ENCODE data around the gene SUMO1.

The SUMO1 gene

DNA sequence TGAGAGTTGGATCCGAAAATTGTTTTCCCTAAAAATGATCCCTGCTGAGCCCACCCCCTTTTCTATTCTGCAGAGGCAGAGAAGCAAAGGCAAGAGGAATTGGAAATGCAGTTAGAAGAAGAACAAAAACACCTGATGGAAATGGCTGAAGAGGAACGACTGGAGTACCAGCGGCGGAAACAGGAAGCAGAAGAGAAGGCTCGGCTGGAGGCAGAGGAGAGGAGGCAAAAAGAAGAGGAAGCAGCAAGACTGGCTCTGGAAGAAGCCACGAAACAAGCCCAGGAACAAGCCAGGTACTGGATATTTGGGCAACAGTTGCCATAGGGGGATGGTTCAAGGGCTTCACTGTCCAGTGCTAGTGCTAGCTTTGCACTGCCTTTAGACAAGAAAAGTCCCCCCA is 41.7 kb downstream of the SUMO1 start:
- DNase-seq = peak; percentile 15

DNA sequence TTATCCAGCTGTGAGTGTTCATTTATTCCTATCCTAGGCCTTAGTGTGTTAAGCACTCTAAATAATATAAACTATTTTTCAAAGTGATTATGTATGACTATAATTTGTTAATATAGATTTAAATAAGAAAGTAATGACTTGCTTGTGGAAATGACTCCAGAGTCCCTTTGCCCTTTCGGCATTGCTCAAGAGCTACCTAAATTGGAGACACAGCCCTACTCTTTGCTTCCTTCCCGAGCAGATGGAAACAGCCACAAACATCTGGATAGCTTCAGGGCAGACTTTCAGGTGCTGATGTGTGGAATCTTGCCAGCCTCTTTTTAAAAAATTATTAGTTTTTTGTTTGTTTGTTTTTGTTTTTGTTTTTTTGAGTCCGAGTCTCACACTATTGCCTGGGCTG is 44.0 kb downstream of the SUMO1 start:
- DNase-seq = no peak

DNA sequence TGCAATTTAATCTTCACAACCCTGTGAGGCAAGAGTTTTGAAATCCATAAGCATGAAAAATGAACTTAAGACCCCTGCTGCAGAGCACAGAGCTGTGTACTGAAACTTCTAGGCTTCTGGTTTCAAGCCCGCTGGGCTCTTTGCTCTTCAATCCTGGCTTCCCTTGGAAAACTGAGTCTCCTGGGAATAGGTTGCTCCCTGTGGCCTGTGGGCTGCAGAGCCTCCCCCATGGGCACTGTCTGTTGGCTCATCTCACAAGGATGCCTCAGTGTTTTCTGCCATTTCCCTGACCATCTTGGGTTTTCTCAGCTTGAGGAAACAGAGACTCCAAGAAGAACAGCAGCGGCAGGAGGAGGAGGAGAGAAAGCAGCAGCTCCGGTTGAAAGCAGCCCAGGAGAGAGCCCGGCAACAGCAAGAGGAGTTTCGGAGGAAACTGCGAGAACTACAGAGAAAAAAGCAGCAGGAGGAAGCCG is 44.5 kb downstream of the SUMO1 start:
- no peak for DNase-seq

DNA sequence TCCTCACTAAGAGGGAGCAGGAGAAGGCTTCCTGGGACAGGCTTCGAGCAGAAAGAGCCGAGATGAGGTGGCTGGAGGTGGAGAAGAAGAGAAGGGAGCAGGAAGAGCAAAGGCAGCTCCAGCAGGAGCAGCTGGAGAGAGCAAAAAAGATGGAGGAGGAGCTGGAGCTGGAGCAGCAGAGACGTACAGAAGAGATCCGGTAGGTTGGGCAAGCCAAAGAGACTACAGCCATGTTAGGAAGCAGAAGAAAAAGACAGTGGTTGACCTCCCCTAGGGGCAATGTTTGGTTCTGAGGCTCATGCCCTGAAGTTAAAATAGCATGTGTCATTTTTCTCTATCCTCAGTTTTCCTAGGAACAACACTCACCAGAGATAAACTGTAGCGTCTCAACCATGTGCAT is 45.1 kb downstream of the SUMO1 start:
- no peak for DNase-seq

DNA sequence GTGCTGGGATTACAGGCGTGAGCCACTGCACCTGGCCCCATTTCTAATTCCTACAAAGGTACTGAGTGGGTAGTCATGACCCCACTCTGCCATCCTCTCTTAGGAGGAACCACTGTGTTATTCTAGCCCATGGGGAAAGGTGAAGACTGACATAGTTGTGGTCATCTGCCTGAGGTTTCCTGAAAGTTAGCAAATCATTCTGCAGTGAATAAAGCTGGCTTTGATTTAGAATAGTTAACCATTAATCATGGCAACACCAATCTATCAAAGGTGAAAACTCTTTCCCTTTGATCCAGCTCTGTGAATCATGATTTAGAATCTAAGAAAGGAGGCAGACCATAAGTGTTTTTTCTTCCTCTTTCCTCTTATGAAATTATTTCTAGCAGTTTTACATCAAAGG is 50.8 kb downstream of the SUMO1 start:
- DNase-seq = no peak

DNA sequence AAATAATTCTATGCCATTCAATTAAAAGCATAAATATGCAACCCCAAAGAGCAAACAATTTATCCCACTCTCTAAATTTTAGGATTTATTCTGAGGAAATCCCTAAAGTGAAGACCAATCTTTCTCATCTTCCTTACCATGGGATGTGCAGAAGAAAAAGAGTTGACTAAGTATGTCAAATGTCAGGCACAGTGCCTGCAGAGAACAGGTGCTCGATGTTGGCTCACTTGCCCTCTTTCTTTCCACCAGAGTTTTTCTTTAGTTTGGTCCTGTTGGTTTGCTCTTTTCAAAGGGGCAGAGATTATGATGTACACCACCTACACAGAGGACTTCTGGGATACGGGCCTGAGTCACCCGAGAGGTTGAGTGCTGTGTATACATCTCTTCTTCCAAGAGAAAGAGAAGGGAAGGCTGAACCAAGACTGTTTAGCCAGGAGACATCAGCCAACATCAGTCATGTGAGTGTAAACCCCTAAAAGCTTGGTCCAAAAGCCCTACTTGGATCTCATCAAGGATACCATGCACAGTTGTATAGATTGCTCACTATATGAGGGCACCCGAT is 51.7 kb downstream of the SUMO1 start:
- DNase-seq = no peak

DNA sequence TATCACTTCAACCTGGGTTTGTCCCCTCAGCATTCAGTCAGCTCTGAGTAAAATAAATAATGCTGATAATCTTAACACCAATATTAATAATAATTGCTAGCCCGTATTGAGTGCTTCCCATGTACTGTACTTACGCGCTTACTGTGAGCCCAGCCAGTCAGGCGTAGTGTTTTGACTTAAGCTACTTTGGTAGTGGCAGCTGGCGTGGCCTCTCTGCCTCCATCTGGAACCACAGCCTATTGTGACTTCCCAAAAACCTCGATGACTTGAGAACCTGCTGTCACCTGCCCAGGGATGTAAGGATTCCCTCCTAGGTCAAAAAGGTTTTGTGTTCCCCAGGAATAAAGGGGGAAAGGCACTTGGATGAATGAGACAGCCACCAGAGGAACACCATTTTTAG is 53.2 kb downstream of the SUMO1 start:
- DNase-seq = no peak

DNA sequence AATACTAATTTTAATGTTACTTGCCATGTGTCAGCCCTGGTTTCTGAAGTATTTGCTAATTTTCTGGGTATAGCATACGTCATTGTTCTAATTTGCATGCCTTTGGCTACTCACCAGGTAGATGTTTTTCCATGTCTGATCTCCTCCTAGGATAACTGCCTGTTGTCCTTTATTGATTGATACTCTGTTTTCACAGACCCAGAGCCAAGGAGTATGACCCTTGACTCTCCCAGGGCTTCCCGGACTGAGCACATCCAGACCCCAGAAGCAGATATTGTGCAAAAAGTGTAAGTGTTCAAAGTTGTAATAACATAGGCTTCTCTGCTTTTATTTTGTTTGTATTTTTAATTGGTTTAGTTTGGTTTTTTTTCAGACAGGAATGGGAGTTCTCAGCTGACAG is 53.8 kb downstream of the SUMO1 start:
- no peak for DNase-seq

DNA sequence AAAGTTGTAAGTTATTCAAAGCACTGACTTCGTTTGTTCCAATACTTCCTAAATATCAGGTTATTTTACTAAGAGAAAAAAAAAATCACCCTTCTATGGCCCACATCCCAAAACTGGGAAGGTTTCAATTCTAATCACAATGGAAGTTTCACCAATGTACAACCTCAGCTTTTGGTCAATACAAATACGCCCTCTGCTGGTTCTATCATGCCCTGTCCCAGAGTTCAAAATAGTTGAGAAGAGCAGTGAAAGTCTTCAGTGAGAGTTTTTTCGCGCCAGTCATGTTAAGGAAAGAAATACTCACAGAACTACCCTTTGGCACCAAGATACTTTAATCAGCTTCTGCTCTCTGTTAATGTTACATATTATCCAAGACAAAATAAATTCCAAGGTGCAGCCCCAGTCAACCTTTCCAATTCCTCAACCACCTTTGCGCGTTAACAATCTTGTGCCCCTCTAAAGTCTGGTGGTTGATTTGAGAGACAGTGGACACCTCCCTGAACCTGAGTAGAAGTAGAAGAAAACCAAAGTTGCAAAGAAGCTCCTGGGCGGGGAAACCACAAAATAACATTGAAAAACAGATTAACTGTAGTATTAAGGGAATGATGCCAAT is 59.9 kb downstream of the SUMO1 start:
- peak; percentile 89 for DNase-seq

DNA sequence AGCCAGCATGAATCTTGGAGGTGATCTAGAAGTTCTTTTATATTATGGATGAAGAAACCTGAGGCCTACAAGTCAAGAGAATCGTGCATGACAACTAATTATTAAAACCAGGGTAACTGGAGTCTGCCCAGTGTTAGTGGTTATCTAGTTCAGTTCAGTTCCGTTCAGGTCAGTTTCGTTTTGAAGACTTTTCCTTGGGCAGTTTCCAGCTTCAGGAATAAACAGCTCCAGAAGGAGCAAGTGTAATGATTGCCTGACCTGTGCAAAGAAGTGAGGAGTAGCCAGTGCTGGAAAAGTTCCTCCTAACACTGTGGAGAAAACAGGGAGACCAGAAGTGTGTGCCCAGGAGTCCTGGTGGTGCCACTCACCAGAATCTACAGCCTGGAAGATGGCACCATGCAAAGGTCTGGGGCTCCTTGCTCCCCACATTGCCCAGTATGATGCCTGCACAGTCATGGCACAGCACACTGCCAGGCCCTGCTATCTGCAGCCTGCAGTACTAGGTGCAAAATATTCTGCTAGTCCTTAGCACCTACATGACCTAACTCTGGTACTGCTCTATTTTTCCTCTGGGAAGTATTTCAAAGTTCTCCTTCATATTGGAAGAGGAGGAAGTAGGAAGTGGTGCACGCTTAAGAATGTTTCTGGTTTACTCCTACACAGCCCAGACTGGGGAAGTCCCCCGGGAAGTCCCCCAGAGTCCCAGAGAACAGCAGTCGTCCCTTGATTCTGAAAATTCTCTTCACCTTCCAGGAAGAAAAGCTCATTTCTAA is 65.8 kb downstream of the SUMO1 start:
- no peak for DNase-seq

DNA sequence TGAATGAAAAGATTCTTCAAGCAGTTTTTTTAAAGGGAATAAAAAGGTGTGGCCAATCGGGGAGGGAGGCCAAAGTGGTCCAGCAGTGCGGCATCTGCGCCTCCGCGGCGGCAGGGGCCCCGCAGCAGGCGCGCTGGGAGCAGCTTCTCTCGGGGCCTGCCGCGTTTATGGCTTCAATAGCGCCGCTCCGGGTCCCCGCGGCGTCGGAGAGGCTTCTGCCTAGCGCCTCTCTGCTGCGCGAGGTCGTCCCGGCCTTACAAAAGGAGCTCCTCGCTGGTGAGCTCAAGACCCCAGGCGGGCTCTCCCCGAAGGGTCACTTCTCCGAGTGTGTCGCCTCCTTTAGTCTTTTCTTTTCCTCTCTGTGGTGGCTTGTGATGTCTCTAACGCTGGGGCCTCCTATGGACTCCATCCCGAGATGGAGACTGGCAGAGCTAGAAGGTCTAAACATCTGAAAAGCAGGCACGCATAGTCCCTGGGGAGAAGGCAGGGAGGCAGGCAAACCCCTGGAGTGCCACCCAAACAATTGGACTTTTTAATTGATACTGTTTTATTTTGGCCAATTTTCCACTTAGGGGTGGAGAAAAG is 67.1 kb downstream of the SUMO1 start:
- peak; percentile 40 for DNase-seq

DNA sequence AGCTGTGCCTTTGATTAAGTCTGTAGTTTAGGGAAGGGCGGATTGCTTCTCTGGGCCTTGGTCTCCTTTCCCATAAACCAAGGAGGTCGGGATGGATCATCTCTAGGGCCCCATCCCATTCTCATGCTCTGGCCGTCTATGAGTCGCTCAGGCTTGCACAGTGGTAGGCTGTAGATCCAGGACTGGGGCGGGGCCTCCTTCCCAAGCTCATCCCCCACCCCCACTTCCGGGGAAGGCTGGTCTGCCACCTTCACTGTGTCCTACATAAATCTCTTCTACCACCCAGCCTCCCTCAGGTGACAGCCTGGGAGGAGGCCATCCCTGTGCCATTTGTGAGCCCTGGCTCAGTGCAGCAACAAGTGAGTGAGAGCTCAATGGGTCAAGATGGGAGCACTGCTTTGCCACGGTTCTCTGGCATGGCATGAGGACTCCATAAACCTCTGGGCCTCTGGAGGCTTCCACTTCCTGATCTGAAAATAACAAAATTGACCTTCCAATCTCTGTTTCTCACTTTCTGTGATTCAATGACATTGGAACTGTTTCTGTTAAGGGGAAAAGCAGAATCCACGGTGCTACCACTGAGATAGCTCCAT is 68.5 kb downstream of the SUMO1 start:
- DNase-seq = no peak

DNA sequence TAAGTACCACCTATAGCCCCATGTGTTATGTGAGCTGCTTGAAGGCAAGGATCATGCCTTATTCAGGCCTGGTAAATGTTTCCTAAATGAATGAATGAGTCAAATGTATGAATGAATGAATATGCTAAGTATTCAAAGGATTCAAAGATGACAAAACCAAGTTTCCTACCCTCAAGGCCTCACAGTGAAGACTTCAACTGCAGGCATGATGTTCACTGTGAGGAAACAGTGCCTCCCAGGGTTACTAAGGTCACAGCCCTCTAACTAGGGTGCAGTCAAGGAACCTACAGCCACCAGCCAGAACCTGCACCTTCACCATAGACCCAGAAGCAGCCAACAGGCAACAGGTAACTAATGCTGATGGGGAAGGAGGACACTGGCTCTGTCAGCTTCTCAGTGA is 69.3 kb downstream of the SUMO1 start:
- no peak for DNase-seq

DNA sequence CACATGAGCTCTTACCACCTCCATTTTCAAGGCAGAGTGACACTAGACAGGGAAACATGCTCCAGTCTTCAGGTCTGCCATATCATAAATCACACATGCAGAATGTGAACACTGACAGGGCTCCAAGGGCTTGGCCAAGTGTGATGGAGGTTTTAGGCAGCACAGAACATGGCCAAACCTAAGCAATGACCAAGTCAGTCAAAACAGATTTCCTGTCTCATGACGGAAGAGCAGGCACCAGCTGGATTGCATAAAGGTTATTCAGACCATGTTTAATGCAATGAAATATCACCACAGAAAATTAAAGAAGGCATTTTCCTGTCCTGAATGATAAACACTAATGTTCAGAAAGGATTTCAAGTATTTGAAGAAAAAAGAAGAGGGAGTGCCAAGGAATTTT is 72.5 kb downstream of the SUMO1 start:
- no peak for DNase-seq

DNA sequence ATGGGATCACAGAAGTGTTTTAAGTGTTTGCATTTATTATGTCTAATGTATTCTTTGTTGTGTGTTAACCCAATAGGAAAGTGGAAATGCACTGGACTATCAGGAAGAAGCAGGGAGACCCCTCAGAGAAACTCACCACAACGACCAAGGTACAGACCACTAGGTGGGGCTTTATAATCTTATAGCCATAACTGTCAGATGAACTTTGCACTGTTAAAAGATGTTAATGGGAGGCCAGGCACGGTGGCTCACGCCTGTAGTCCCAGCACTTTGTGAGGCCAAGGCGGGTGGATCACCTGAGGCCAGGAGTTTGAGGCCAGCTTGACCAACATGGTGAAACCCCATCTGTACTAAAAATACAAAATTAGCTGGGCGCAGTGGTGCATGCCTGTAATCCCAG is 73.2 kb downstream of the SUMO1 start:
- DNase-seq = no peak

DNA sequence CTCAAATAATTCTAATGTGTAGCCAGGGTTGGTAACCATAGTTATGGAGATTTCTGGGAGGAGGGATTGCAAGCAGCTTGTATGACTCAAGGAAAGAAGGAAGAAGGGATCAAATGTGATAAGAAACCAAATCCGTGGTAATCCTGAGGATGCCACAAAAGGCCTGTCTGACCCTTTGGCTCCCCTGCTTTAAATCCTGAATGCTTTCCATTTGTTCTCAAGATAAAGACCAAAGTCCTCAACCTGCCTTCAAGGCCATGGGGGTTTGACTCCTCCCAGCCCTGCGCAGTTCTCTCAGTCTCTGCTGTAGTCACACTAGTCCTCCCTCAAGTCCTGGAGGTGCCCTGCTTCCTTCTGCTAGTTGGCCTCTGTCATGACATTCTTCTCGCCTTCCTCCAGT is 74.0 kb downstream of the SUMO1 start:
- no peak for DNase-seq

DNA sequence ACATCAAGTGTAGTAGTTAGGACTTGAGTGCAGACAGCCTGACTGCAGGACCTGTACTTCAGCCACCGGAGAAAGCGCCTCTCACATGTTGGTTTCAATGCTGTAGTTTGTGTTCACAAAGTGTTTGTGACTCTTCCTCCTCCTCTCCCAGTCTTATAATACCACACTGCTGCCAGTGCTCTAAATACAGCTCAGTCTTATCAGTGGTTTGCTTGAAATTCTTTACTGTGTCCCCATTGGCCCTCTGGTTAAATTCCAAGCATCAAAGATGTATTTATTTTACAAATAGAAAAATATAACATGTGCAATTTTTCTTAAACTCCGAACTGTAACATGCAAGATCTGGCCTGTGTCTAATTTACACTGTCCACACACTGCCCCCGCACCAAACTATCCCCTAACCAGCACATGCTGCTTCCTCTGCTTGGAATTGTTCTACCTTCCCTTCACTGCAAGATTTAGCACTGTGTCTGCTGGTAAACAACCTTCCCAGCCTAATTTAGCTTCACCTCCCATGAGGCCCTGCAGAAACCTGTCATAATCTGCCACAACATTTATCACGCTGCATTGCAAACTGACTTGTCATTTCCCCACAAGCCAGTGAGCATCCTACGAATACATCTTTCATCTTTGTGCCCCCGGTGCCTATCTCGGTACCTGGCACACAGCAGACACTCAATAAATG is 77.1 kb downstream of the SUMO1 start:
- DNase-seq = no peak

DNA sequence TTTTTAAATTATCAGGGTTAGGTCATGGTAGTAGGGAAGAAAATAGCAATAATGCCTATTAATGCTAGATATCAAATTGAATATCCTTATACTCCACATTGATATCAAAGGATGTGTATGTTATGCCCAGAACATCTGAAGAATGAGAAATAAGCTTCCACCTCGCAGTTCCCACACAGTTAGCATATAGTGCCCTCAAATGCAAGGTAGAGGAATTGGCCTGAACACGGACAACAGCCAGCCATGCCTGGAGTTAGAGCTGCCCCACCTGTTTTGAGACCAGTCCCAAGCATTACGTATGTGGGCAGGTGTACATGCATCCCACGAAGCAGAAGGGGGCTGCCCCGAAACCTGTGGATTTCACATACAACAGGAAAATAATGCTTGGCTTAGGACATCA is 79.6 kb downstream of the SUMO1 start:
- no peak for DNase-seq

DNA sequence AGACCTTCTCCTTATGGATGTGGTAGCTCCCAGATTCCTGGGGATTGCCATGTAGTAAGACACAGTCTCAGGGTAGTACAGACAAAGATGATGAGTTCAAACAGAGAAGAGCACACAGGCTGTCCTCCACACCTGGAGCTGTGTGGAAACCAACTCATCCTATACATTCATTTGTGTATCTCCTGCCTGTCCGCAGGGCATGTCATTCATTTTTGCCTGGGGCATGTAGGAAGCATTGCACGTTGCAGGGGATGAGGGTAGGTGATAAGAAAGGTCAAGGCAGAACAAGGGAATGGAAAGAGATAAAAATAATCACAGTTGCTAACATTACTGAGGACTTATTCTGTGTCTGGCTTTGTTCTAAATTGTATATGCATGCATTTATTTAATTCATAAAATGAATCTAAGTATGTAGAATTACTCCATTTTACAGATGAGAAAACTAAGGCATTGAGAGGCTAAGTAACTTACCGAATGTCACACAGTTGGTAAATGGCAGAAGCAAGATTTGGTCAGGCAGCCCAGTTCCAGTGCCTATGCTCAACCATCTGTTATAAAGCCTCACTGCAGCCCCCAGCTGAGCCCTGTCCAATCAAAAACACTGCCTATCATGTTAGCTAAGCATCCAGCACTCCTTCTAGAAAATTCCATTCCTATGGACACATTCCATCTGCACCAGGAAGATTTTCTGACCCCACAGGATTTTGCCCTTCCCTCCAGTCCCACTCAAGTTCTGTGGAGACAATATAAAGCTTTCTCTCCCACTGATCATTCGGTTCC is 81.0 kb downstream of the SUMO1 start:
- DNase-seq = no peak

Measured in hematopoietic multipotent progenitor cell treated with erythropoietin and hydrocortisone succinate and interleukin-3 and kit ligand, for 6 days (in vitro differentiated cells).